ENCODE measurements around the gene PTPN7. TPM values are rescaled to one million over a fixed set of nuclear protein-coding genes. Genes with fewer than 3 reads are reported as not detected.
"Not testable (repeated sequence)": the region's sequence is repeated elsewhere in the genome, so short reads cannot be mapped to it uniquely, and the experiment has no call there.

Gene PTPN7
- total RNA-seq, 1 donor from 2014 or later: not detected

GRCh38 chr1:202154148-202154765 lies 6.1 kb downstream of the PTPN7 start:
- no peak for FAIRE-seq
- DNase-seq (ENCODE audit: low spot score in 2 of 2): no peak

- FAIRE-seq (no peak), DNase-seq (ENCODE audit: low spot score in 2 of 2) (no peak)
Measured at GRCh38 chr1:202153284-202153683, 7.1 kb downstream of the PTPN7 start.

GRCh38 chr1:202152399-202152798 lies 8.0 kb downstream of the PTPN7 start:
- FAIRE-seq: no peak

GRCh38 chr1:202151045-202151444 lies 9.4 kb downstream of the PTPN7 start:
- FAIRE-seq (no peak), DNase-seq (ENCODE audit: low spot score in 2 of 2) (no peak)

More at GRCh38 chr1:202152399-202152798, 8.0 kb downstream of the PTPN7 start:
- no peak for DNase-seq (ENCODE audit: low spot score in 2 of 2)

- FAIRE-seq (no peak), DNase-seq (ENCODE audit: low spot score in 2 of 2) (no peak)
Measured at GRCh38 chr1:202150602-202151001, 9.8 kb downstream of the PTPN7 start.

GRCh38 chr1:202150187-202150586 lies 10.2 kb downstream of the PTPN7 start:
- DNase-seq (ENCODE audit: low spot score in 2 of 2): no peak

GRCh38 chr1:202149566-202149965 lies 10.8 kb downstream of the PTPN7 start:
- FAIRE-seq: no peak

More at GRCh38 chr1:202150187-202150586, 10.2 kb downstream of the PTPN7 start:
- no peak for FAIRE-seq

GRCh38 chr1:202148391-202148790 lies 12.0 kb downstream of the PTPN7 start:
- DNase-seq (ENCODE audit: low spot score in 2 of 2): no peak
- FAIRE-seq: no peak

More at GRCh38 chr1:202149566-202149965, 10.8 kb downstream of the PTPN7 start:
- no peak for DNase-seq (ENCODE audit: low spot score in 2 of 2)

- FAIRE-seq (no peak), DNase-seq (ENCODE audit: low spot score in 2 of 2) (no peak)
Measured at GRCh38 chr1:202146993-202147392, 13.4 kb downstream of the PTPN7 start.

- DNase-seq (ENCODE audit: low spot score in 2 of 2): no peak
- no peak for FAIRE-seq
Measured at GRCh38 chr1:202146279-202146678, 14.1 kb downstream of the PTPN7 start.

GRCh38 chr1:202145744-202146140 lies 14.7 kb downstream of the PTPN7 start:
- not testable (repeated sequence) for FAIRE-seq; DNase-seq (ENCODE audit: low spot score in 2 of 2)

GRCh38 chr1:202145068-202145743 lies 15.2 kb downstream of the PTPN7 start:
- FAIRE-seq (no peak), DNase-seq (ENCODE audit: low spot score in 2 of 2) (peak in 1 of 2 donors; percentile 44)

- FAIRE-seq (no peak), DNase-seq (ENCODE audit: low spot score in 2 of 2) (peak; percentile 83 to 89)
Measured at GRCh38 chr1:202144402-202145067, 15.9 kb downstream of the PTPN7 start, which contains the start of gene ARL8A. Gene ARL8A, minus strand, starts transcription at chr1:202144737. Its CDS starts 165 bp downstream, at chr1:202144572.

- peak; percentile 60 to 68 for DNase-seq (ENCODE audit: low spot score in 2 of 2)
- no peak for FAIRE-seq
Measured at GRCh38 chr1:202143768-202144401, 16.5 kb downstream of the PTPN7 start.

- FAIRE-seq: no peak
- DNase-seq (ENCODE audit: low spot score in 2 of 2): no peak
Measured at GRCh38 chr1:202143011-202143767, 17.2 kb downstream of the PTPN7 start.

- DNase-seq (ENCODE audit: low spot score in 2 of 2); FAIRE-seq: not testable (repeated sequence)
Measured at GRCh38 chr1:202141468-202141867, 18.9 kb downstream of the PTPN7 start.

GRCh38 chr1:202140833-202141232 lies 19.6 kb downstream of the PTPN7 start:
- no peak for DNase-seq (ENCODE audit: low spot score in 2 of 2)
- FAIRE-seq: no peak

- FAIRE-seq (no peak), DNase-seq (ENCODE audit: low spot score in 2 of 2) (peak; percentile 74 to 81)
Measured at GRCh38 chr1:202135221-202135721, 25.1 kb downstream of the PTPN7 start.

GRCh38 chr1:202134645-202135172 lies 25.7 kb downstream of the PTPN7 start:
- FAIRE-seq (no peak), DNase-seq (ENCODE audit: low spot score in 2 of 2) (no peak)

- DNase-seq (ENCODE audit: low spot score in 2 of 2): no peak
- FAIRE-seq: no peak
Measured at GRCh38 chr1:202133989-202134388, 26.4 kb downstream of the PTPN7 start.

Data from frontal cortex (tissue), 4 donors.